Measurements from ENCODE around the gene TMEM208.

TMEM208 gene

GRCh38 chr16:67191995-67192681, 34.8 kb upstream of the TMEM208 start, which contains the start of gene E2F4:
TSS of gene E2F4 (plus strand) at chr16:67192155. CDS start at chr16:67192228, 73 bp downstream.
- DNase-seq (ENCODE audit: low read depth in 2 of 2) = peak; percentile 65 to 73

- no peak for DNase-seq (ENCODE audit: low read depth in 2 of 2)
These were observed 34.1 kb upstream of the TMEM208 start for GRCh38 chr16:67192781-67193361.

GRCh38 chr16:67193536-67193935, 33.4 kb upstream of the TMEM208 start:
- DNase-seq (ENCODE audit: low read depth in 2 of 2) = no peak

GRCh38 chr16:67194260-67194659, 32.7 kb upstream of the TMEM208 start:
- DNase-seq (ENCODE audit: low read depth in 2 of 2) = no peak

GRCh38 chr16:67195676-67196075, 31.3 kb upstream of the TMEM208 start:
- no peak for DNase-seq (ENCODE audit: low read depth in 2 of 2)

GRCh38 chr16:67196881-67197280, 30.0 kb upstream of the TMEM208 start:
- no peak for DNase-seq (ENCODE audit: low read depth in 2 of 2)

GRCh38 chr16:67197704-67198103, 29.2 kb upstream of the TMEM208 start:
- no peak for DNase-seq (ENCODE audit: low read depth in 2 of 2)

GRCh38 chr16:67198238-67198734, 28.6 kb upstream of the TMEM208 start:
- no peak for DNase-seq (ENCODE audit: low read depth in 2 of 2)

GRCh38 chr16:67199011-67199807, 27.7 kb upstream of the TMEM208 start, which contains the start of gene ELMO3:
TSS of gene ELMO3 (plus strand) at chr16:67199131. CDS start at chr16:67199327, 196 bp downstream.
- DNase-seq (ENCODE audit: low read depth in 2 of 2) = no peak

- no peak for DNase-seq (ENCODE audit: low read depth in 2 of 2)
These were observed 27.1 kb upstream of the TMEM208 start for GRCh38 chr16:67199808-67200198.

- no peak for DNase-seq (ENCODE audit: low read depth in 2 of 2)
These were observed 26.4 kb upstream of the TMEM208 start for GRCh38 chr16:67200491-67200890.

- DNase-seq (ENCODE audit: low read depth in 2 of 2) = no peak
These were observed 25.3 kb upstream of the TMEM208 start for GRCh38 chr16:67201411-67202345.

GRCh38 chr16:67202426-67202825, 24.5 kb upstream of the TMEM208 start:
- DNase-seq (ENCODE audit: low read depth in 2 of 2) = no peak

- no peak for DNase-seq (ENCODE audit: low read depth in 2 of 2)
These were observed 23.9 kb upstream of the TMEM208 start for GRCh38 chr16:67202956-67203493.

- no peak for DNase-seq (ENCODE audit: low read depth in 2 of 2)
These were observed 22.9 kb upstream of the TMEM208 start for GRCh38 chr16:67204076-67204475.

- no peak for DNase-seq (ENCODE audit: low read depth in 2 of 2)
These were observed 20.6 kb upstream of the TMEM208 start for GRCh38 chr16:67206129-67206837.

- DNase-seq (ENCODE audit: low read depth in 2 of 2) = no peak
These were observed 20.1 kb upstream of the TMEM208 start for GRCh38 chr16:67206838-67207248.

GRCh38 chr16:67207249-67208091, 19.5 kb upstream of the TMEM208 start:
- DNase-seq (ENCODE audit: low read depth in 2 of 2) = no peak

GRCh38 chr16:67208154-67208896, 18.6 kb upstream of the TMEM208 start:
- DNase-seq (ENCODE audit: low read depth in 2 of 2) = no peak

Measured in fibroblast of skin of left biceps (primary cell).